NCI-H510A treated with DMSO at 0.1 percent for 48 hours (cell line): ENCODE measurements around the gene SH2D4B.
A peak's percentile ranks its signal among the peaks of the same experiment; 100 is the strongest.

ENCODE experiments used
- DNase-seq: peaks from one replicate; lab custom pipeline; 2025; lab: John Stamatoyannopoulos, UW

Gene SH2D4B

GRCh38 chr10:80537736-80538480 is at the start of gene SH2D4B:
Gene SH2D4B (plus strand): TSS chr10:80537902. CDS start chr10:80538332, 430 bp downstream.
- no peak for DNase-seq

DNA sequence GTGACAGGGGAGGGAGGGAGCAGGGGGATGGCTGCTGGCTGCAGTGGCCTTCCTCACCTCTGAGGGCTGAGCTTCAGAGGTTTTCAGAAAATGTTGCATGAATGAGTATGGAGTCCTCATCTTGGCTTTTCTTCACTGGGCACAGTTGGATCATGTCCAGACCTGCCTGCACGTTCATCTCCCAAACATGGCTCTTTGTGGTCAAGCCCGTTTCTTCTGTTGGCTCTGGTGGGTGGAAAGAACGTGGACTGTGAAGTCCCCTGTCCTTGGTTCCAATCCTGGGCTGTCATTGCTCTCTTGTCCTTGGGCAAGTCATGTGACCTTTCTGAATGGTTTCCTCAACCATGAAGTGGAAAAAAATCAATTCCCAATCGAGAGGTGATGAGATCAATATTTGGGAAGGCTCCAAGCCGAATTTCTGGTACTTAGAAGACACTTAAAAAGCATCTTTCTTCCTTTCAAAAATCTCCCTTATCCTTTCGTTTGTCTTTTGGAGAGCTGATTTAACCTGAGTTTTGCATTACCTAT is 49.1 kb upstream of the SH2D4B start:
- DNase-seq: no peak

DNA sequence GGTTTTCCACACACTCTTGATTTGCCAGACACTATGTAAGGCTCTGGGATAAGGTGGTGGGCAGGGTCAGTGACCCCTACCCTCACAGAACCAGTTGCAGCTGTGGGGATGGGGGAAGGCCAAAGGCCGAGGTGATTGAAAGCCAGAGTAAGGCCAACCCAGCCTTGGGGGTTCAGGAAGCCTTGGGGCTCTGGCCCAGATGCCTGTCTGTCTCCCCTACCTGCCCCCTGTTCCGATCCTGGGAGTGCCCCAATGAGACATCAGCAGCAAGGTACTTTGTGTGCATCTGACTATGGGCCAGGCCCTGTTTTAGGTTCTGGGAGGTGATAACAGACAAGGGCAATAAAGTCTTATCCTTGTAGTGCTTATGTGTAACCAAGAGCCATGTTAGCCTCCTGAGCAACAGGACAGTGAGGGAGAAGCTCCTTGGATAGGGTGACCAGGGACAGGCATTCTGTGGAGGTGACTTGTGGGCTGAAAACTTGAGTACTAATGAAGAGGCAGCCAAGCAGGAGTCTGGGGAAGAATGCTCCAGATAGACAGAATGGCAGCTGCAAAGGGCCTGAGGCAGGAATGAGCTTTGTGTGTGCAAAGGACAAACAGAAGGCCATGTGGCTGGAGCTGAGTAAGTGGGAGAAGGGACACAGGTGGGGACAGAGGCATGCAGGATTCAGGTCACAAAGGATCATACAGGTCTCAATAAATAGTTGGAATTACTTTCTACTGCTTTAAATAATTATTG is 48.2 kb upstream of the SH2D4B start:
- no peak for DNase-seq

- no peak for DNase-seq
Measured at GRCh38 chr10:80491251-80492102, 46.2 kb upstream of the SH2D4B start.

GRCh38 chr10:80492848-80493521 is 44.7 kb upstream of the SH2D4B start:
- no peak for DNase-seq

- DNase-seq: peak; percentile 62
Measured at GRCh38 chr10:80493522-80494051, 44.1 kb upstream of the SH2D4B start.

DNA sequence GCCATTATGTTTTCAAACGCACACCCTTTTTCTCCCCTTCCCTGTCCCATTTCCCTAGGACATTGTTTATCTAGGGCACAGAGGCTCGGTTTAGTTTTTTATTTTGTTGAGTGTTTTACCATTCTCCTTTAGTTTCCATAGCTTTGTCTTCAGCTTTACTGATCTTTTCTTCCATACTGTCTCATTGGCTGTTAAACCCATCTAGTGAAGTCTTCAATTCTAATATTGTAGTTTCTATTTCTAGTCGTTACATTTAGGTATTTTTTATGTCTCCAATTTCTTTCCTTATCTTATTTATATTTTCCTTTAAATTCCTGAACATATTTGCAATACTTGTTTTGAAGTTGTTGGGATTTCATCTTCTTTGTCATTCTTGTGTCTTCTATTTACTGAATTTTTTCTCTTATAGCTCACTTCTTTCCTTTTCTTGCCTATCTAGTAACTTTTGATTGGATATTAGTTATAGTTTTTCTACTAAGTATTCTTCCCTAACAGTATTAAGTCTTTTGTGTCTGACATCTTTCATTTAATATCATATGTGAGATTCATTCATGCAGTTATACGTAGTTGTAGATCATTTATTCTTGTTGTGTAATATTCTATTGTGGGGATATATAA is 41.0 kb upstream of the SH2D4B start:
- no peak for DNase-seq

- no peak for DNase-seq
Measured at GRCh38 chr10:80497187-80498077, 40.3 kb upstream of the SH2D4B start.

DNA sequence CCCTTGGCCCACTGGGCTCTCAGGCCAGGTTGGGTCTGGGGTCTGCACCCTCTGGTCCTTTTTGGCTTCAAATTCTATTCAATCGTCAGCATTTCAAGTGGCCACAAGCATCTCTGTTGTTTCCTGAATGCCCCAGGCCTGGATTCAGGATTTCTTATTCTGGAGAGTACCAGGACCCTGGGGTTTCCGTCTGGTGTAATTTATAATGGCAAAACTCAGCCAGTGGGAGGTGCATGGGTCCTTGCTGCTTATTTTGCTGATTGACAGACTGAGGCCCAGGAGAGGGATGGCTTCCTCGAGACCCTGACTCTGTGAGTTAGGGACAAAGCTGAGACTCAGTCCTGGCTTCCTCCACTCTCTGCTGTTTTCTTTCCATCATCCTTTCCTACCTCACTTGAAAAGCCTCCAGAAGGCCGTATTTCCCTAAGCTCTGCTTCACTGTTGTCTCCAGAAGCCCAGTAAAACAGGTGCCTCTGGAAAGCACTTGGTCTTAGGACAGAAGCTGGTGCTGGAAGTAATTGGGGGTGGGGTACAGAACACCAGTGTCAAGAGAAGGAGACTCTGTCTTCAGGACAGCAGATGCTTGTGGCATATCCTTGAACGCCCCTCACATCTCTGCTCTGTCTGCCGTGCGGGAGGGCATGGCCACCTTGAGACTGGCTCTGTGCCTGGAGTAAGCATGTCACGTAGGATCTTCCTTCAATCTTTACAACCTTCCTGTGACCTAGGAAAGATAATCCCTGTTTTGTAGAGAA is 39.4 kb upstream of the SH2D4B start:
- DNase-seq: no peak

GRCh38 chr10:80498833-80499741 is 38.6 kb upstream of the SH2D4B start:
- DNase-seq: no peak

- no peak for DNase-seq
Measured at GRCh38 chr10:80500572-80501380, 36.9 kb upstream of the SH2D4B start.

- no peak for DNase-seq
Measured at GRCh38 chr10:80501381-80501912, 36.3 kb upstream of the SH2D4B start.

DNA sequence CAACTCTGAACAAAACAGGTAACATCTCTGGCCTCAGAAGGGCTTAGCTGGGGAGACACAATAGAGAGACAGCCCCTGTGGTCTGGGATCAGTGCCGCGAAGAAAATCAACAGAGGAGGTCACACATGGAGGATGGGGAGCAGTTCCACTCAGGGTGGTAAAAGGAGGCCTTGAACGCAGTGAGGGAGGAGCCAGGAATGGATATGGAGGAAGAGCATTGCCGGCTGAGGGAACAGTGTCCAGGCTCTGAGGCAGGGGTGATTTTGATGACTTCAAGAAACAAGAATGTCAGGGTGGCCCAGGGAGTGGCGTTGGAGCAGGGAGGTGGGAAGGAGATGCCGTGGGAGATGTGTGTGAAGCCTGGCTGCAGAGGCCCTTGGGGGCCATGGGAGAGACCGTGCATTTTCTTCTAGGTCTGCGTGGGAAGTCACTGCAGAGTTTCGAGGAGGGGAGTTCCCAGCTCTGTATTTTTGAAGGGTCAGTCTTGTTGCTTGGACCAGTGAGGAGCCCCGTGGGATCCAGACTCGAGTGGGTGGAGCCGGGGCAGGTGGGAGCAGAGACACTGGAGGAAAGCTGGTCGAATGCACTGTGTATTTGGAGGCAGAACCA is 35.7 kb upstream of the SH2D4B start:
- DNase-seq: no peak

- no peak for DNase-seq
Measured at GRCh38 chr10:80502621-80503583, 34.8 kb upstream of the SH2D4B start.

DNA sequence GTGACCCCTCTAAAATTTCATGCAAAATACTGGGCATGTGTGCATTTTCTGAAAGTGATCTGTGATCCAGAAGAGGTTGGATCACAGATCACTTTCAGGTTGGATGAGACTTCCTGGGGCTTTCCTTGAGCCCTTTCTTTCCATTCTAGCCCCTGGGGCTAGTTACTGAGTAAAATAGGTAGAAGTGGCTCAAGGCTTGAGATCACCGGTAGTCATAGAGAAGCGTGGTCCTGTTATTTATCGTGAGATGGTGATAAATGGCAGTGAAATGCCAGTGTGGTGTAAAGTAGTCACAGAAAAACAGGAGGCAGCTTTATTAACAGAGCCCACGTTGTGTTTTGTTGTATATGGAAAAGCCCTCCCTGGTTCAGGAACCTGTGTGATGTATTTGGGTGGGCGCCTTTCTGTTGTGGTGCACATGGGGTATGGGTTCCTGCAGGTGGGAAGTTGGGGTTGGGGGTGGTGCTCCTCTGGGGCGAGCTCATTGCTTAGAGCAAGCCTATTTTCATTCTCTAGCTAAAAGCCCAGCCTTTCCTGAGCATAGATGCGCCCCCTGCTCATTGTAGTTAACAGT is 34.0 kb upstream of the SH2D4B start:
- DNase-seq: no peak
